GM18511 (cell line): ENCODE results near the gene SEMA4B.

ENCODE experiments used
- ATAC-seq: cut with Tn5 transposase; IDR thresholded peaks from one replicate; pipeline ENCODE4 v1.9.1; 2021; ENCODE audit warnings: mild to moderate bottlenecking, moderate library complexity; ENCODE audit not compliant: unreplicated experiment

The SEMA4B gene

GRCh38 chr15:90225504-90226234, 24.5 kb downstream of the SEMA4B start:
- no peak for ATAC-seq

- ATAC-seq: no peak
These were observed 26.2 kb downstream of the SEMA4B start for GRCh38 chr15:90227336-90227735.

DNA sequence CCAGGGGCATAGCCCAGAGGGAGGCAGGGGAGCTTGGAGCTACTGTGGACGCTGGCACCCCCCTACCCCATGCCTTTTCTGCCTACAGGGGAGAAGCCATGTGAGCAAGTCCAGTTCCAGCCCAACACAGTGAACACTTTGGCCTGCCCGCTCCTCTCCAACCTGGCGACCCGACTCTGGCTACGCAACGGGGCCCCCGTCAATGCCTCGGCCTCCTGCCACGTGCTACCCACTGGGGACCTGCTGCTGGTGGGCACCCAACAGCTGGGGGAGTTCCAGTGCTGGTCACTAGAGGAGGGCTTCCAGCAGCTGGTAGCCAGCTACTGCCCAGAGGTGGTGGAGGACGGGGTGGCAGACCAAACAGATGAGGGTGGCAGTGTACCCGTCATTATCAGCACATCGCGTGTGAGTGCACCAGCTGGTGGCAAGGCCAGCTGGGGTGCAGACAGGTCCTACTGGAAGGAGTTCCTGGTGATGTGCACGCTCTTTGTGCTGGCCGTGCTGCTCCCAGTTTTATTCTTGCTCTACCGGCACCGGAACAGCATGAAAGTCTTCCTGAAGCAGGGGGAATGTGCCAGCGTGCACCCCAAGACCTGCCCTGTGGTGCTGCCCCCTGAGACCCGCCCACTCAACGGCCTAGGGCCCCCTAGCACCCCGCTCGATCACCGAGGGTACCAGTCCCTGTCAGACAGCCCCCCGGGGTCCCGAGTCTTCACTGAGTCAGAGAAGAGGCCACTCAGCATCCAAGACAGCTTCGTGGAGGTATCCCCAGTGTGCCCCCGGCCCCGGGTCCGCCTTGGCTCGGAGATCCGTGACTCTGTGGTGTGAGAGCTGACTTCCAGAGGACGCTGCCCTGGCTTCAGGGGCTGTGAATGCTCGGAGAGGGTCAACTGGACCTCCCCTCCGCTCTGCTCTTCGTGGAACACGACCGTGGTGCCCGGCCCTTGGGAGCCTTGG, 27.0 kb downstream of the SEMA4B start:
- no peak for ATAC-seq

DNA sequence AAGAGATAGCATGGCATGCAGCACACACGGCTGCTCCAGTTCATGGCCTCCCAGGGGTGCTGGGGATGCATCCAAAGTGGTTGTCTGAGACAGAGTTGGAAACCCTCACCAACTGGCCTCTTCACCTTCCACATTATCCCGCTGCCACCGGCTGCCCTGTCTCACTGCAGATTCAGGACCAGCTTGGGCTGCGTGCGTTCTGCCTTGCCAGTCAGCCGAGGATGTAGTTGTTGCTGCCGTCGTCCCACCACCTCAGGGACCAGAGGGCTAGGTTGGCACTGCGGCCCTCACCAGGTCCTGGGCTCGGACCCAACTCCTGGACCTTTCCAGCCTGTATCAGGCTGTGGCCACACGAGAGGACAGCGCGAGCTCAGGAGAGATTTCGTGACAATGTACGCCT, 27.8 kb downstream of the SEMA4B start:
- ATAC-seq: no peak

- no peak for ATAC-seq
These were observed 29.0 kb downstream of the SEMA4B start for GRCh38 chr15:90230071-90230494.

DNA sequence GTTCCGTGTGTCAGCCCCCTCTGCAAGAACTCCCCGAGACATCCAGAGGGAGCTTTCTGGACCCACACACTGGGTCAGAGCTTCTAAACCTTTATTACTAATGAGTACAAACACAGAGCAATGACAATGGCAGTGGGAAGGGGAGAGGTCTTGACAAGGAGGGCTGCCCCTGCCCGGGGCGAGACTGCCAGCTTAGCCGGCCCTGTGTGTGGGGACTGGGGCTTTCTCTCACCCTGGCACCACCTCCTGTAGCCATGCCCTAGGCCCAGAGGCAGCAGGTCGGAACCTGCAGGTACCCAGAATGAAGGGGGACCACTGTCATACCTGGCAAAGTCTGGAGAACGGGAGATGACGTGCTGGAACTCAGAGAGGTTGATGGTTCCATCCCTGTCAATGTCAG, 29.5 kb downstream of the SEMA4B start:
- no peak for ATAC-seq

- ATAC-seq: peak; percentile 24
These were observed 30.2 kb downstream of the SEMA4B start for GRCh38 chr15:90231028-90232017.

DNA sequence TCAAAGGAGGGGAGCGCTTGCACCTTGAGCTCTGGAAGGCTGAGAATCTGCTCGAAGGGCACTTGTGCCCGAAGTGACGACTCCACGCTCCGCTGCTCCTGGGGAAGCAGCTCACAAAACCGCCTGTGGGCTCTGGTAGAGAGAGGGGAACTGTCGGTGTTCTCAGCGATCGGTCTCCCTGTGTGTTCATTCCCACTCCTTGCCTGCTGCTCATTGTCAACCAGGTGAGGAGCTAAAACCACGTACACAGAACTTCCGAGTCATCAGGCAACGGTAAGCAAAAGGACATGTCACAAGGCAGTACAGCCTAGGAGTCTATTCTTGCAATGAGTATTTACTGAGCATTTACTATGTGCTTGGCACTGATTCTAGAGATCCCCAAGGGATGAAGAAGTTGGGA, 31.1 kb downstream of the SEMA4B start:
- no peak for ATAC-seq

GRCh38 chr15:90232941-90233386, 31.8 kb downstream of the SEMA4B start:
- ATAC-seq: peak; percentile 0

GRCh38 chr15:90233387-90234095, 32.4 kb downstream of the SEMA4B start, which contains the start of gene CIB1:
Gene CIB1, minus strand, starts transcription at chr15:90233941. Its CDS starts 56 bp downstream, at chr15:90233885.
- peak; percentile 84 for ATAC-seq

DNA sequence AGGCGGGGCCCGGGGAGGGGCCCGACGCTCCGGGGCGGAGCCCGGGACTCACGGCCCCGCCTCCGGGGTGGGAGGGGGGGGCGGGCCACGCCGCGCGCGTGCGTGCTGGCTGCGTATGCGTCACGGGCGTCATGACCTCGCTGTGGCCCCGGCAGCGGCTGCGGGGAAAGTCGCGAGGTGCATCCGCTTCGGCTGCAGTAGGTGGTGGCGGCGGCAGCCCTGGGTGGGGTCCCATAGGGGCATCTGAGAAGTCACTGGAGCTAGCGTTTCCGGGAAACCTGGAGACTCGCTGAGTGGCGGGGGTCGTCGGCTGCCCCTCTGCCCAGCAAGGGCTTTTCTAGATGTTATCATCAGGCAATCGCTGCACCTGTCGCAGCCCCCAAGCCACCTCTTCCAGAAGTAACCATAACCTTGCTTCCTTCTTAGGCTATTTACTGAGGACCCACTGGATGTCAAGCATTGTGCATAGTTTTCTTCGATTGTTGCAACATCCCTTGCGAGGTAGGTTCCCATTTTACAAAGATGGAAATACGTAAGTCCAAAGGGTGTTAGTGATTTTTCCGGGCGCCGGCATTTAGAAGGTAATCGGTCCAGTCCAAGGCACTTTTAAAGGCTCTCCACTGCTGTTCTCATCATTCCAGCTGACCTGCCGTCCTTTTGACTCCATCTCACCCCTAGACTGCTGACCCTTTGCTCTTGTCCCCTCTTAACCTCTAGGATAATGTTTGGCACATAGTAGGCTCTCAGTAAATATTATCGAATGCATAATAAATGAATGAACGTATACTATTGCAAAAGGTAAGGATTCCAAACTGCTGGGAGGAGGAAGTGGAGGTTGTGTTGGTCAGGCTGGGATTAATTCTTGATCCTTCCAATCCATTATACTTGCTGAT, 33.2 kb downstream of the SEMA4B start, which contains the start of gene GDPGP1:
GDPGP1 (plus strand) TSS at position 114 of the 893 bp plus-strand sequence. CDS start 6,700 bp downstream, outside the sequence.
- ATAC-seq: peak; percentile 66

DNA sequence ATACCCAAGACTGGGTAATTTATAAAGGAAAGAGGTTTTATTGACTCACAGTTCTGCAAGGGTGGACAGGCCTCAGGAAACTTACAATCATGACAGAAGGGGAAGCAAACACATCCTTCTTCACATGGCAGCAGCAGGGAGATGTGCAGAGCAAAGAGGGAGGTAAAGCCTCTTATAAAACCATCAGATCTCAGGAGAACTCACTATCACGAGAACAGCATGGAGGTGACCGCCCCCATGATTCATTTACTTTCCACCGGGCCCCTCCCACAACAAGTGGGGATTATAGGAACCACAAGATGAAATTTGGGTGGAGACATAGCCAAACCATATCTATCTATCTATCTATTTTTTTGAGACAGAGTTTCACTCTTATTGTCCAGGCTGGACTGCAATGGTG, 38.2 kb downstream of the SEMA4B start:
- no peak for ATAC-seq

GRCh38 chr15:90240856-90241255, 39.7 kb downstream of the SEMA4B start:
- ATAC-seq: no peak

- no peak for ATAC-seq
These were observed 40.4 kb downstream of the SEMA4B start for GRCh38 chr15:90241343-90242192.

DNA sequence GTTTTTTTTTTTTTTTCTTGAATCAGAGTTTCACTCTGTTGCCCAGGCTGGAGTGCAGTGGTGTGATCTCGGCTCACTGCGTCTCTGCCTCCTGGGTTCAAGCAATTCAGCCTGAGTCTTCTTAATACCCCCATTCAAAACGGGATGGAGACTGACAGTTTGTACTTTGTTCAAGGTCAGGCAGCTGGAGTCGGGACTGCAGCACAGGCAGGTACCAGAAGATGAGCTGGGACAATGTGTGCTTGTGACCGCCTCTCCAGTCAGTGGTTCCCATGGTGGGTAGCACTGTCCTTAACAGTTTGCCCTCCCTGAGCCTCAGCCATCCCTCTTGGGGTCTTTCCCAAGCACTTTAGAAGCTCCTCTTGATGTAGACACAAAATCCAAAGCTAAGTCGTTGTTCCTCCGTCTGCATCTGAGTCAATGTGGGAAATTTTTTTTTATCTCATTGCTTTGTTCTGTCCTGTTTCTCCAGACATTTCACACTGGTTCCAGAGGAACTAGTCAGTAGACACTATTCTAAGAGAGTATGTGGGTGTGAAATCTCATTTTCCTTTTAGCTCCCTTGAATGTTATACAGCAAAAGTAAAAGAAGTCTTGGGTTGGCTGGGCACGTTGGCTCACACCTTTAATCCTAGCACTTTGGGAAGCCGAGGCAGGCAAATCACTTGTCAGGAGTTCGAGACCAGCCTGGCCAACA, 43.0 kb downstream of the SEMA4B start:
- ATAC-seq: no peak

GRCh38 chr15:90248789-90249202, 47.7 kb downstream of the SEMA4B start:
- no peak for ATAC-seq

- peak; percentile 88 for ATAC-seq
These were observed 48.2 kb downstream of the SEMA4B start, which contains the start of gene TTLL13 for GRCh38 chr15:90249203-90249863. Gene TTLL13, plus strand, starts transcription at chr15:90249556. Its CDS starts 1,075 bp downstream, at chr15:90250631.
